HG03575 (cell line): ENCODE measurements around the gene SHB.
A peak's percentile ranks its signal among the peaks of the same experiment; 100 is the strongest.

Experiments used
- ATAC-seq: cut with Tn5 transposase; IDR thresholded peaks from one replicate; pipeline ENCODE4 v1.9.1; 2021; ENCODE audit not compliant: unreplicated experiment, insufficient number of reproducible peaks, low FRiP score; ENCODE audit errors: extremely low read depth

SHB gene

GRCh38 chr9:37999588-38000189 lies 69.3 kb downstream of the SHB start:
- ATAC-seq, result no peak

GRCh38 chr9:37998881-37999587 lies 70.0 kb downstream of the SHB start:
- no peak for ATAC-seq

GRCh38 chr9:37997636-37998374 lies 71.2 kb downstream of the SHB start:
- ATAC-seq, result no peak

GRCh38 chr9:37996819-37997217 lies 72.2 kb downstream of the SHB start:
- ATAC-seq, result no peak

GRCh38 chr9:37995961-37996818 lies 72.8 kb downstream of the SHB start:
- no peak for ATAC-seq

- ATAC-seq, result no peak
These were observed 73.7 kb downstream of the SHB start for GRCh38 chr9:37995348-37995737.

- ATAC-seq, result peak; percentile 38
These were observed 74.2 kb downstream of the SHB start for GRCh38 chr9:37994639-37995347.

- ATAC-seq, result no peak
These were observed 76.1 kb downstream of the SHB start for GRCh38 chr9:37992924-37993349.

- no peak for ATAC-seq
These were observed 78.5 kb downstream of the SHB start for GRCh38 chr9:37990404-37991015.

GRCh38 chr9:37989701-37990100 lies 79.3 kb downstream of the SHB start:
- ATAC-seq, result no peak

- ATAC-seq, result no peak
These were observed 80.4 kb downstream of the SHB start for GRCh38 chr9:37988602-37989001.

GRCh38 chr9:37988041-37988440 lies 81.0 kb downstream of the SHB start:
- no peak for ATAC-seq

- no peak for ATAC-seq
These were observed 81.5 kb downstream of the SHB start for GRCh38 chr9:37987467-37987981.

- no peak for ATAC-seq
These were observed 82.2 kb downstream of the SHB start for GRCh38 chr9:37986771-37987258.

GRCh38 chr9:37986001-37986400 lies 83.0 kb downstream of the SHB start:
- ATAC-seq, result no peak

- ATAC-seq, result no peak
These were observed 84.1 kb downstream of the SHB start for GRCh38 chr9:37984672-37985611.

- ATAC-seq, result no peak
These were observed 84.8 kb downstream of the SHB start for GRCh38 chr9:37984278-37984671.
